DND-41 (cell line): Measurements from ENCODE around the gene GALR2.

ENCODE experiments used
- ATAC-seq: fragments of 200-7000 bp; cut with Tn5 transposase; 3 replicates; pipeline ENCODE4 v1.9.1; 2021; ENCODE audit warnings: low read depth; ENCODE audit not compliant: insufficient read depth
- DNase-seq: peaks from one replicate; pipeline ENCODE4 v3.0.0-alpha.2; 2020
- H2AFZ ChIP-seq: 2 replicates; pipeline ENCODE4 v1.6.0; 2012; ENCODE audit warnings: low read depth, low read length
- H3K27ac ChIP-seq: 2 replicates; pipeline ENCODE4 v1.5.1; 2012; ENCODE audit warnings: low read length, inconsistent platforms
- H3K27me3 ChIP-seq: fragments of 200-600 bp; sonication (generic); 2 replicates; pipeline ENCODE4 v1.6.0; 2012; ENCODE audit warnings: low read length, mild to moderate bottlenecking, inconsistent platforms; ENCODE audit not compliant: insufficient read depth, poor library complexity
- H3K36me3 ChIP-seq: 2 replicates; pipeline ENCODE4 v1.5.1; 2012; ENCODE audit warnings: low read length, inconsistent platforms; ENCODE audit not compliant: insufficient read depth
- H3K4me1 ChIP-seq: 2 replicates; pipeline ENCODE4 v1.5.1; 2012; ENCODE audit warnings: mild to moderate bottlenecking, low read length; ENCODE audit not compliant: insufficient read depth
- H3K4me2 ChIP-seq: 2 replicates; pipeline ENCODE4 v1.6.0; 2012; ENCODE audit warnings: mild to moderate bottlenecking, moderate library complexity, low read length, inconsistent platforms; ENCODE audit not compliant: insufficient read depth
- H3K4me3 ChIP-seq, 2 experiments: fragments of 200-600 bp in 1 of 2; shearing (Covaris generic) in 1 of 2; 2 replicates each; pipeline ENCODE4 v1.5.1; 2012 to 2016; ENCODE audit warnings: inconsistent platforms in 2 of 2, low read length in 2 of 2, mild to moderate bottlenecking in 2 of 2, low read depth in 1 of 2, moderate library complexity in 1 of 2
- H3K79me2 ChIP-seq: 2 replicates; pipeline ENCODE4 v1.6.0; 2012; ENCODE audit warnings: low read length, inconsistent platforms; ENCODE audit not compliant: insufficient read depth
- H3K9ac ChIP-seq: 2 replicates; pipeline ENCODE4 v1.6.0; 2012; ENCODE audit warnings: low read depth, mild to moderate bottlenecking, inconsistent platforms, low read length, moderate library complexity
- H3K9me3 ChIP-seq: 2 replicates; pipeline ENCODE4 v1.5.1; 2012; ENCODE audit warnings: low read length, moderate library complexity, mild to moderate bottlenecking, inconsistent platforms; ENCODE audit not compliant: insufficient read depth, severe bottlenecking
- H4K20me1 ChIP-seq: 2 replicates; pipeline ENCODE4 v1.6.0; 2012; ENCODE audit warnings: low read length; ENCODE audit not compliant: insufficient read depth
- EZH2 ChIP-seq: IDR thresholded peaks from 3 replicates; pipeline ENCODE4 v1.6.1; 2012; ENCODE audit warnings: borderline replicate concordance, low read depth, mild to moderate bottlenecking, moderate library complexity, low read length, inconsistent platforms; ENCODE audit not compliant: severe bottlenecking
- TF ChIP-seq, protein P1 (sequence below): IDR thresholded peaks from 2 replicates; pipeline ENCODE4 v1.5.1; 2012; ENCODE audit warnings: borderline replicate concordance, low read length, moderate library complexity, mild to moderate bottlenecking; ENCODE audit not compliant: poor library complexity, severe bottlenecking; ENCODE audit errors: extremely low read depth

The GALR2 gene

GRCh38 chr17:76083536-76084182 is 9.1 kb downstream of the GALR2 start:
- Histone ChIP-seq H2AFZ (no peak overlapping the region), H3K9ac (no peak overlapping the region), H3K4me3 (no peak overlapping the region), H3K9me3 (no peaks in the 10 kb centered on the region), H3K4me2 (no peak overlapping the region), H3K27ac (no peak overlapping the region), H3K4me1 (peaks cover 10% of the 10 kb centered on the region), H3K79me2 (no peaks in the 10 kb centered on the region), H3K36me3 (peaks cover 60% of the 10 kb centered on the region), H4K20me1 (no peaks in the 10 kb centered on the region; the same call in 1 of the 2 replicates), H3K27me3 (no peaks in the 10 kb centered on the region)
- no peak for TF ChIP-seq EZH2
- TF ChIP-seq, protein P1, sequence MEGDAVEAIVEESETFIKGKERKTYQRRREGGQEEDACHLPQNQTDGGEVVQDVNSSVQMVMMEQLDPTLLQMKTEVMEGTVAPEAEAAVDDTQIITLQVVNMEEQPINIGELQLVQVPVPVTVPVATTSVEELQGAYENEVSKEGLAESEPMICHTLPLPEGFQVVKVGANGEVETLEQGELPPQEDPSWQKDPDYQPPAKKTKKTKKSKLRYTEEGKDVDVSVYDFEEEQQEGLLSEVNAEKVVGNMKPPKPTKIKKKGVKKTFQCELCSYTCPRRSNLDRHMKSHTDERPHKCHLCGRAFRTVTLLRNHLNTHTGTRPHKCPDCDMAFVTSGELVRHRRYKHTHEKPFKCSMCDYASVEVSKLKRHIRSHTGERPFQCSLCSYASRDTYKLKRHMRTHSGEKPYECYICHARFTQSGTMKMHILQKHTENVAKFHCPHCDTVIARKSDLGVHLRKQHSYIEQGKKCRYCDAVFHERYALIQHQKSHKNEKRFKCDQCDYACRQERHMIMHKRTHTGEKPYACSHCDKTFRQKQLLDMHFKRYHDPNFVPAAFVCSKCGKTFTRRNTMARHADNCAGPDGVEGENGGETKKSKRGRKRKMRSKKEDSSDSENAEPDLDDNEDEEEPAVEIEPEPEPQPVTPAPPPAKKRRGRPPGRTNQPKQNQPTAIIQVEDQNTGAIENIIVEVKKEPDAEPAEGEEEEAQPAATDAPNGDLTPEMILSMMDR, result no peak
- ATAC-seq (no peak), DNase-seq (no peak)

GRCh38 chr17:76085066-76085730 is 10.6 kb downstream of the GALR2 start:
- ATAC-seq (no peak), DNase-seq (no peak)
- Histone ChIP-seq H3K4me2 (no peak overlapping the region), H4K20me1 (no peaks in the 10 kb centered on the region; the same call in 1 of the 2 replicates), H3K36me3 (peaks cover 76% of the 10 kb centered on the region), H3K9ac (no peak overlapping the region), H3K4me1 (peaks cover 4% of the 10 kb centered on the region), H2AFZ (no peak overlapping the region), H3K4me3 (no peak overlapping the region), H3K79me2 (no peaks in the 10 kb centered on the region), H3K27me3 (no peaks in the 10 kb centered on the region), H3K9me3 (no peaks in the 10 kb centered on the region), H3K27ac (no peak overlapping the region)
- TF ChIP-seq, protein P1, result no peak
- TF ChIP-seq EZH2, result no peak

DNA sequence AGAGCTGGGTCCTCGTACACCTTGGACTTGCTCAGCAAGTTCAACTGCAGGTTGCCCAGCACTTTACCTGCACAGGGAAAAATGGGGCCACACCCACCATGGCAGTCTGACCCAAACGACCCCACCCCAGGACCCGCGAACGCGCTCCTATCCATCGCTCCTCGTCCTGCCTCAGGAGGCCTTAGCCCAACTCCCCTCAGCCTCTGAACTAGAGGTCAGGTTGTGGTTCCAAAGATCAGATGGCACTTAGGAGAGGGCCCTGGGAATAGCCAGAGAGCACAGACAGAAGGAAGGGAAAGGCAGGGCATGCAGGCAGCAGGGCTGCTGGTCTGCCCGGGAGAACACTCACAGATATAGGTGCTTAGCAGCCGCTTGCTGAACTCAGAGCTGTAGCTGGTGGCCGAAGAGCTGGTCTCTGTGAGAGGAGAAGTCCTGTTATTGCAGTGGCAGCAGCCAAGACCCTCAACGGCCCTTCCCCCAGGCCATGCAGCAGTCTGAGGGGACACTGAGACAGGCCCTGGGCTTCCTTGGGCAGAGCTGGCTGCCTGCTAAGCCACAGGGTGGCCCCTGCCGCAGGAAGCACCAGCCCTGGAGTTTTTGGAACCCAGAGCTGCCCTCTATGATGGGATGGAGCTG is 11.3 kb downstream of the GALR2 start:
- no peak for TF ChIP-seq EZH2
- TF ChIP-seq, protein P1, result no peak
- Histone ChIP-seq H3K4me3 (no peak overlapping the region), H3K4me2 (no peak overlapping the region), H3K27me3 (no peaks in the 10 kb centered on the region), H4K20me1 (no peaks in the 10 kb centered on the region; the same call in 1 of the 2 replicates), H3K79me2 (no peaks in the 10 kb centered on the region), H3K9me3 (no peaks in the 10 kb centered on the region), H3K36me3 (peaks cover 81% of the 10 kb centered on the region), H3K9ac (no peak overlapping the region), H3K4me1 (no peaks in the 10 kb centered on the region), H3K27ac (no peak overlapping the region), H2AFZ (no peak overlapping the region)
- no peak for ATAC-seq
- no peak for DNase-seq
